Measurements from ENCODE around the gene CDC37.

The CDC37 gene

GRCh38 chr19:10352764-10353671, 50.3 kb downstream of the CDC37 start:
- no peak for DNase-seq

- no peak for DNase-seq
Observed at GRCh38 chr19:10346509-10346908, 56.8 kb downstream of the CDC37 start.

GRCh38 chr19:10344780-10345179, 58.6 kb downstream of the CDC37 start:
- DNase-seq = no peak

- DNase-seq = no peak
Observed at GRCh38 chr19:10343495-10343894, 59.8 kb downstream of the CDC37 start.
